A549 treated with AZD9567 at 1 μM for 4 hours (cell line): ENCODE measurements around the gene TSPY2. TPM values are rescaled to one million over a fixed set of nuclear protein-coding genes. Genes with fewer than 3 reads are reported as not detected.

ENCODE experiments used
- total RNA-seq: library from RNA; stranded (reverse); fragments of 200-300 nt; extraction: Qiagen RNA extraction; gene quantifications from 5 replicates; pipeline ENCODE4 v1.2.3, GENCODE V29; 2022; ENCODE audit not compliant: insufficient read depth

Gene TSPY2, protein sequence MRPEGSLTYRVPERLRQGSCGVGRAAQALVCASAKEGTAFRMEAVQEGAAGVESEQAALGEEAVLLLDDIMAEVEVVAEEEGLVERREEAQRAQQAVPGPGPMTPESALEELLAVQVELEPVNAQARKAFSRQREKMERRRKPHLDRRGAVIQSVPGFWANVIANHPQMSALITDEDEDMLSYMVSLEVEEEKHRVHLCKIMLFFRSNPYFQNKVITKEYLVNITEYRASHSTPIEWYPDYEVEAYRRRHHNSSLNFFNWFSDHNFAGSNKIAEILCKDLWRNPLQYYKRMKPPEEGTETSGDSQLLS
- not detected in 5 replicates for total RNA-seq

DNA sequence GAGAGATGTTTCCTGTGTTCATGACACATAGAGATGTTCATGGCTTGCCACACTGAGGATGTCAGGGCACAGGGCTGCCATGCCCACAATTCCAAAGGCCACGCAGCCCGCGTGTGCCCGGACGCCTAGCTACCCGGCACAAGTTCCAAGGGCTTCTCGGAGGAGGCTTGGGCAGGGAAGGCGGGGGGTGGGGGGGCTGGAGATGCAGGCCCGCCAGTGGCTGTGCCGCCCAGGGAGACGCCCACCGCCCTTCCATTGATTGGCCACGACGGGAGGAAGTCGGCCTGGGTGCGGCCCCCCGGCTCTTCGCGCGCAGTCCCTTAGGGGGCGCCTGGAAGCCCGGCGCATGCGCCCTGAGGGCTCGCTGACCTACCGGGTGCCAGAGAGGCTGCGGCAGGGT, at the start of gene TSPY2:
TSS of gene TSPY2 (plus strand) at position 301 of the 400 bp plus-strand sequence. CDS start at position 347, 46 bp downstream.

